ENCODE measurements around the gene FEM1C.

Gene FEM1C

DNA sequence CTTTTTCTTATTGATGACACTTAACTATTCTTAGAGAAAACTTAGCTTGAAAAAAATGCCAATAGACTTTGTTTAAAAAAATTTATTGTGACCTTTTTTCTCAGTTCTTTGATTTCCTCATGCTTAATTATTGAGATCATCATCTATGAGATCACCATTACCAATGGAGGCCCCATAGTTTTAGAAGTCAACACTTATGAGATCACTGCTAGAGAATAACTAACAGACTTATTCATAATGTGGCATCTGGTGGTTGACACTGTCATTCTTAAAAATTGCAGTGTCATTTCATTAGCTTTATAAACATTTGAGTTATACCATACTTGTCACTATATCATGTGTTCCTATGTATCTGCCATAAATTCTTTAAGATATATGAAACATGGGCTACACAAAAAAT lies 14.9 kb upstream of the FEM1C start (continued):
- TF ChIP-seq ZNF391 (tag by site-specific recombination; IDR thresholded peaks at IDR 0.05; ENCODE audit: borderline replicate concordance, low read depth), result no peak
- TF ChIP-seq, protein P1, sequence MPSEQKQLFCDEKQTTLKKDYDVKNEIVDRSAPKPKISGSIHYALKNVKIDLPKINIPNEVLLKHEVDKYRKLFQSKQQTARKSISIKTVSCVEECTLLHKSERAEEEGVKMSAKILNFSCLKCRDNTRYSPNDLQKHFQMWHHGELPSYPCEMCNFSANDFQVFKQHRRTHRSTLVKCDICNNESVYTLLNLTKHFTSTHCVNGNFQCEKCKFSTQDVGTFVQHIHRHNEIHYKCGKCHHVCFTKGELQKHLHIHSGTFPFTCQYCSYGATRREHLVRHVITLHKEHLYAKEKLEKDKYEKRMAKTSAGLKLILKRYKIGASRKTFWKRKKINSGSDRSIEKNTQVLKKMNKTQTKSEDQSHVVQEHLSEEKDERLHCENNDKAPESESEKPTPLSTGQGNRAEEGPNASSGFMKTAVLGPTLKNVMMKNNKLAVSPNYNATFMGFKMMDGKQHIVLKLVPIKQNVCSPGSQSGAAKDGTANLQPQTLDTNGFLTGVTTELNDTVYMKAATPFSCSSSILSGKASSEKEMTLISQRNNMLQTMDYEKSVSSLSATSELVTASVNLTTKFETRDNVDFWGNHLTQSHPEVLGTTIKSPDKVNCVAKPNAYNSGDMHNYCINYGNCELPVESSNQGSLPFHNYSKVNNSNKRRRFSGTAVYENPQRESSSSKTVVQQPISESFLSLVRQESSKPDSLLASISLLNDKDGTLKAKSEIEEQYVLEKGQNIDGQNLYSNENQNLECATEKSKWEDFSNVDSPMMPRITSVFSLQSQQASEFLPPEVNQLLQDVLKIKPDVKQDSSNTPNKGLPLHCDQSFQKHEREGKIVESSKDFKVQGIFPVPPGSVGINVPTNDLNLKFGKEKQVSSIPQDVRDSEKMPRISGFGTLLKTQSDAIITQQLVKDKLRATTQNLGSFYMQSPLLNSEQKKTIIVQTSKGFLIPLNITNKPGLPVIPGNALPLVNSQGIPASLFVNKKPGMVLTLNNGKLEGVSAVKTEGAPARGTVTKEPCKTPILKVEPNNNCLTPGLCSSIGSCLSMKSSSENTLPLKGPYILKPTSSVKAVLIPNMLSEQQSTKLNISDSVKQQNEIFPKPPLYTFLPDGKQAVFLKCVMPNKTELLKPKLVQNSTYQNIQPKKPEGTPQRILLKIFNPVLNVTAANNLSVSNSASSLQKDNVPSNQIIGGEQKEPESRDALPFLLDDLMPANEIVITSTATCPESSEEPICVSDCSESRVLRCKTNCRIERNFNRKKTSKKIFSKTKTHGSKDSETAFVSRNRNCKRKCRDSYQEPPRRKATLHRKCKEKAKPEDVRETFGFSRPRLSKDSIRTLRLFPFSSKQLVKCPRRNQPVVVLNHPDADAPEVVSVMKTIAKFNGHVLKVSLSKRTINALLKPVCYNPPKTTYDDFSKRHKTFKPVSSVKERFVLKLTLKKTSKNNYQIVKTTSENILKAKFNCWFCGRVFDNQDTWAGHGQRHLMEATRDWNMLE (tag by site-specific recombination; conservative IDR thresholded peaks at IDR 0.05; ENCODE audit: low read depth), result no peak
- TF ChIP-seq ZNF184 (tag by site-specific recombination; IDR thresholded peaks at IDR 0.05), result peak; percentile 28; the same call in 1 of the 2 replicates

DNA sequence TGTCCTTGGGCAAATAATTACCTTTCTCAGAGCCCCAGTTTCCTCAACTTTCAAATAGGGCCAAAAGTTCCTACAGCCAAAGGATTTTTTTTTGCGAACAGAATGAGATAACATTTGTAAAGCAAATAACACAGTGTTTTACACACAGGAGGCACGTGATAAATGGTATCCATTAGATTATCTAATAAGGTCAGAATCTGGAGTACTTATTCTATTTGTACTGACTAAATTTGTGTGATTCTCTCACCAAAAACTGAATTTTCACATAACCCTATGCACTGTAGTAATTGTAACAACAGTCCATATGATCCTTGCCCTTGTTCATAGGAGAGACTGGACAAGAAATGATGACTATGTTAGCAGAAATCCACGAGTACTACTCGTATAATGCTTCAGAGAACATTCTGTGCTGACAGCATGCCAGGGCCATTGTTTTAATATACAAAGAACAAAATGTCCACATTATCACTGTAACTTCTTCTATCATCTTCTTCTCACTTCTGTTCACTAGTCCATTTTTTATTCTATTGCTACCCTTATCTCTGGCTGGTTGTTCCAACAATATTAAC lies 13.9 kb upstream of the FEM1C start:
- H3K27ac ChIP-seq (ENCODE audit: extremely low read depth, low read depth, low read length), result no peak overlapping the region
- ChIA-PET POLR2A (no interaction called here), CTCF (interaction anchor here (1.1 to 2.0 kb wide), 2 partner anchors 8 to 16 kb away, joined by 5 to 11 read pairs; no protein-coding TSS in a partner anchor)
- no peaks in the 10 kb centered on the region for H3K36me3 ChIP-seq (ENCODE audit: control insufficient read depth in 2 of 2, insufficient read depth in 1 of 2, low read length in 2 of 2)
- H3K4me1 ChIP-seq (ENCODE audit: control insufficient read depth, insufficient read depth, low read length), result no peaks in the 10 kb centered on the region
- H3K9me3 ChIP-seq (ENCODE audit: control insufficient read depth, insufficient read depth, low read depth, low read length), result no peaks in the 10 kb centered on the region
- no peak overlapping the region for H3K4me3 ChIP-seq (ENCODE audit: low read depth, low read length)
- TF ChIP-seq ZNF529 (tag by site-specific recombination; IDR thresholded peaks at IDR 0.05; ENCODE audit: insufficient replicate concordance), result no peak
- TF ChIP-seq ZNF184 (tag by site-specific recombination; IDR thresholded peaks at IDR 0.05), result no peak
- no peak for TF ChIP-seq ZNF555 (tag by site-specific recombination; conservative IDR thresholded peaks at IDR 0.05)
- peak; percentile 6 for TF ChIP-seq SETDB1 (IDR thresholded peaks at IDR 0.05; ENCODE audit: insufficient read length, low read length)
- no peak for TF ChIP-seq SALL2 (tag by site-specific recombination; IDR thresholded peaks at IDR 0.05; ENCODE audit: borderline replicate concordance)

DNA sequence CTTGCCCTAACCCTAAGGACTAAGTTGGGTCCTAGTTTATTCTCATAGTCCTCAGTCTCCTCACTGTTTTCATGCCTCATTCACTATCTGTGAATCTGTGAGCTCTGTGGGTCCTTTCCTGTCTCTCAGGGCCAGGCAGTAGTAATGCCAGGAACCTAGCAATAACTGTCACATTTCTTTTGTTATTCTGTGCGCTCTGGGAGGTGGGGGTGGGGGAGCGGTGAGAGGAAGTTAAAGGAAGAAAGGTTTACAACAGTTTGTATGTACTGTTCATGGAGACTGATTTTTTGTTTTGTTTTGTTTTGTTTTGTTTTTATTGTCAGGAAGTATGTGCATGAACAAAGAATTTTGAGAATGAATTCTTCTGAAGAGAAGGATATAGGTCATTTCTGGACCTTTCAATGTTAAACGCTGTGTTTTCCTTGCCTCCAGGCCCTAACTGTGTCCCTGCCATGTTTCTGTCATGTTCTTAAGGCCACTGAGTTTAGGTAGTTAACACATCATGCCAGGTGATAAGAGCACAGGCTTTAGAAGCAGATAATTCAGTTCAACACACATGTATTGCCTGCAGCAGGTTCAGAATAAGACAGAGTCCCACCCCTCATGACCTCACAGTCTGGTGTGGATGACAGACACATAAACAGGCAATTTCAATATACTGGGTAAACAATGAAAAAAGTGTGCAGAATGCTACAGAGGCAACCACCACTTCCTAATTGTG lies 13.3 kb upstream of the FEM1C start:
- no peak overlapping the region for H3K4me3 ChIP-seq (ENCODE audit: low read depth, low read length)
- H3K36me3 ChIP-seq (ENCODE audit: control insufficient read depth in 2 of 2, insufficient read depth in 1 of 2, low read length in 2 of 2), result no peaks in the 10 kb centered on the region
- no peak for TF ChIP-seq ZNF791 (tag by site-specific recombination; IDR thresholded peaks at IDR 0.05)
- TF ChIP-seq, protein P2, sequence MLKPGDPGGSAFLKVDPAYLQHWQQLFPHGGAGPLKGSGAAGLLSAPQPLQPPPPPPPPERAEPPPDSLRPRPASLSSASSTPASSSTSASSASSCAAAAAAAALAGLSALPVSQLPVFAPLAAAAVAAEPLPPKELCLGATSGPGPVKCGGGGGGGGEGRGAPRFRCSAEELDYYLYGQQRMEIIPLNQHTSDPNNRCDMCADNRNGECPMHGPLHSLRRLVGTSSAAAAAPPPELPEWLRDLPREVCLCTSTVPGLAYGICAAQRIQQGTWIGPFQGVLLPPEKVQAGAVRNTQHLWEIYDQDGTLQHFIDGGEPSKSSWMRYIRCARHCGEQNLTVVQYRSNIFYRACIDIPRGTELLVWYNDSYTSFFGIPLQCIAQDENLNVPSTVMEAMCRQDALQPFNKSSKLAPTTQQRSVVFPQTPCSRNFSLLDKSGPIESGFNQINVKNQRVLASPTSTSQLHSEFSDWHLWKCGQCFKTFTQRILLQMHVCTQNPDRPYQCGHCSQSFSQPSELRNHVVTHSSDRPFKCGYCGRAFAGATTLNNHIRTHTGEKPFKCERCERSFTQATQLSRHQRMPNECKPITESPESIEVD (tag by site-specific recombination; IDR thresholded peaks at IDR 0.05), result no peak
- peak; percentile 42 for TF ChIP-seq SETDB1 (IDR thresholded peaks at IDR 0.05; ENCODE audit: insufficient read length, low read length)
- 0 out of 2 replicates have a peak, but pooled peaks have one; percentile 20 for TF ChIP-seq ZNF335 (tag by site-specific recombination; conservative IDR thresholded peaks at IDR 0.05)
- TF ChIP-seq ZNF560 (tag by site-specific recombination; IDR thresholded peaks at IDR 0.05; ENCODE audit: borderline replicate concordance), result no peak
- TF ChIP-seq, protein P3, sequence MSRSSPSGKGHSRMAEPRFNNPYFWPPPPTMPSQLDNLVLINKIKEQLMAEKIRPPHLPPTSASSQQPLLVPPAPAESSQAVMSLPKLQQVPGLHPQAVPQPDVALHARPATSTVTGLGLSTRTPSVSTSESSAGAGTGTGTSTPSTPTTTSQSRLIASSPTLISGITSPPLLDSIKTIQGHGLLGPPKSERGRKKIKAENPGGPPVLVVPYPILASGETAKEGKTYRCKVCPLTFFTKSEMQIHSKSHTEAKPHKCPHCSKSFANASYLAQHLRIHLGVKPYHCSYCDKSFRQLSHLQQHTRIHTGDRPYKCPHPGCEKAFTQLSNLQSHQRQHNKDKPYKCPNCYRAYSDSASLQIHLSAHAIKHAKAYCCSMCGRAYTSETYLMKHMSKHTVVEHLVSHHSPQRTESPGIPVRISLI (tag by site-specific recombination; IDR thresholded peaks at IDR 0.05), result peak; percentile 88; the same call in 1 of the 2 replicates
- TF ChIP-seq, protein P4, sequence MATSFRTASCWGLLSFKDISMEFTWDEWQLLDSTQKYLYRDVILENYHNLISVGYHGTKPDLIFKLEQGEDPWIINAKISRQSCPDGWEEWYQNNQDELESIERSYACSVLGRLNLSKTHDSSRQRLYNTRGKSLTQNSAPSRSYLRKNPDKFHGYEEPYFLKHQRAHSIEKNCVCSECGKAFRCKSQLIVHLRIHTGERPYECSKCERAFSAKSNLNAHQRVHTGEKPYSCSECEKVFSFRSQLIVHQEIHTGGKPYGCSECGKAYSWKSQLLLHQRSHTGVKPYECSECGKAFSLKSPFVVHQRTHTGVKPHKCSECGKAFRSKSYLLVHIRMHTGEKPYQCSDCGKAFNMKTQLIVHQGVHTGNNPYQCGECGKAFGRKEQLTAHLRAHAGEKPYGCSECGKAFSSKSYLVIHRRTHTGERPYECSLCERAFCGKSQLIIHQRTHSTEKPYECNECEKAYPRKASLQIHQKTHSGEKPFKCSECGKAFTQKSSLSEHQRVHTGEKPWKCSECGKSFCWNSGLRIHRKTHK (tag by site-specific recombination; IDR thresholded peaks at IDR 0.05), result peak; percentile 67; the same call in 1 of the 2 replicates
- H3K4me1 ChIP-seq (ENCODE audit: control insufficient read depth, insufficient read depth, low read length), result no peaks in the 10 kb centered on the region
- H3K27ac ChIP-seq (ENCODE audit: extremely low read depth, low read depth, low read length), result no peak overlapping the region
- no peaks in the 10 kb centered on the region for H3K9me3 ChIP-seq (ENCODE audit: control insufficient read depth, insufficient read depth, low read depth, low read length)
- CTCF ChIA-PET, result interaction anchor here (1.0 kb wide), 1 partner anchor 16 kb away, joined by 5 read pairs; no protein-coding TSS in a partner anchor
- POLR2A ChIA-PET, result no interaction called here
